Muscle layer of duodenum (tissue), 2 donors: ENCODE results near the gene NUP153.
"Not testable (repeated sequence)": the region's sequence is repeated elsewhere in the genome, so short reads cannot be mapped to it uniquely, and the experiment has no call there.

Experiments used
- H3K27ac ChIP-seq: one replicate; pipeline ENCODE4 v1.7.0; 2013; ENCODE audit warnings: mild to moderate bottlenecking, low read length
- H3K27me3 ChIP-seq: one replicate; pipeline ENCODE4 v1.7.0; 2013; ENCODE audit warnings: low read depth, mild to moderate bottlenecking, control low read depth, low read length
- H3K36me3 ChIP-seq, 2 donors: one replicate each; pipeline ENCODE4 v1.7.0; 2013; ENCODE audit warnings: low read length in 2 of 2, control low read depth in 1 of 2, mild to moderate bottlenecking in 1 of 2; ENCODE audit not compliant: insufficient read depth in 2 of 2, control insufficient read depth in 1 of 2
- H3K4me1 ChIP-seq, 2 donors: one replicate each; pipeline ENCODE4 v1.7.0; 2013; ENCODE audit warnings: low read length in 2 of 2, mild to moderate bottlenecking in 2 of 2, control low read depth in 1 of 2, moderate library complexity in 1 of 2; ENCODE audit not compliant: insufficient read depth in 2 of 2, control insufficient read depth in 1 of 2
- H3K4me3 ChIP-seq, 2 donors: one replicate each; pipeline ENCODE4 v1.7.0; 2013; ENCODE audit warnings: low read length in 2 of 2, low read depth in 1 of 2, mild to moderate bottlenecking in 1 of 2
- H3K9me3 ChIP-seq, 2 donors: one replicate each; pipeline ENCODE4 v1.7.0; 2013; ENCODE audit warnings: low read length in 2 of 2, control low read depth in 1 of 2, mild to moderate bottlenecking in 1 of 2; ENCODE audit not compliant: control insufficient read depth in 1 of 2
- donor health status: healthy.

Gene NUP153

GRCh38 chr6:17710331-17710730 is 3.6 kb upstream of the NUP153 start:
- Histone ChIP-seq H3K4me3 (no peak overlapping the region), H3K4me1 (peaks cover 0 to 4% of the 10 kb centered on the region in 2 donors), H3K36me3 (peaks cover 0 to 13% of the 10 kb centered on the region in 2 donors), H3K9me3 (no peaks in the 10 kb centered on the region), H3K27ac (no peak overlapping the region), H3K27me3 (no peaks in the 10 kb centered on the region)

DNA sequence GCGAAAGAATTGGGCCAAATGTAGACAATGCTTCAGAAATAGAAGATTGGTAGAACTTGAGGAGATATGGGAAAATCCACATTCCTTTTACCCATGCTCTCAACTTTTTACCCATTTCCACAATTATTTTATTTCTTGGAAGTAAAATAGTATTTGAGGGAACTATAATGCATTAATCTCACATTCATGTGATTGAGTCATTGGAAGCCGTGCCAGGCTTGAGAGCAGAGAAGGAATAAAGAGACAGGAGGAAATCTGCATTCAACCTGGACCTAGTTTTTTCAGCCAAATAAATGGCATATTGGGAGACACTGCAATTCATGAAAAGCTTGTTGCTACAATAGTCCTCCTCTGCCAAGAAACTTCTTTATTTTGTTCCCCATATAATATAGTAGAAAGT is 2.8 kb upstream of the NUP153 start:
- H3K36me3 ChIP-seq, result peaks cover 0 to 13% of the 10 kb centered on the region in 2 donors

DNA sequence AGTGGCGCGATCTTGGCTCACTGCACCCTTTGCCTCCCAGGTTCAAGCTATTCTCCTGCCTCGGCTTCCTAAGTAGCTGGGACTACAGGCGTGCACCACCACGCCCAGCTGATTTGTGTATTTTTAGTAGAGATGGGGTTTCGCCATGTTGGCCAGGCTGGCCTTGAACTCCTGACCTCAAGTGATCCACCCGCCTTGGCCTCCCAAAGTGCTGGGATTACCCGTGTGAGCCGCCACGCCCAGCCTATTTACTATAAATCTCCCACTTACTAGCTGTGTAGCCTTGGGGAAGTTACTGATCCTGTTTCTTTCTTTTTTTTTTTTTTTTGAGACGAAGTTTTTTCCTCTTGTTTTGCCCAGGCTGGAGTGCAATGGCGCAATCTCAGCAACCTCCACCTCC is 1.3 kb upstream of the NUP153 start:
- not testable (repeated sequence) for H3K9me3 ChIP-seq, H3K4me3 ChIP-seq, H3K27ac ChIP-seq, H3K27me3 ChIP-seq
- Histone ChIP-seq H3K4me1 (peaks cover 10 to 13% of the 10 kb centered on the region in 2 donors), H3K36me3 (peaks cover 0 to 13% of the 10 kb centered on the region in 2 donors)

More for the DNA sequence above, 2.8 kb upstream of the NUP153 start:
- peaks cover under 1 to 4% of the 10 kb centered on the region in 2 donors for H3K4me1 ChIP-seq
- no peaks in the 10 kb centered on the region for H3K27me3 ChIP-seq
- H3K27ac ChIP-seq, result no peak overlapping the region
- H3K9me3 ChIP-seq, result no peaks in the 10 kb centered on the region
- no peak overlapping the region for H3K4me3 ChIP-seq

- Histone ChIP-seq H3K27ac (peak overlapping the region; percentile 96), H3K36me3 (peaks cover 0 to 13% of the 10 kb centered on the region in 2 donors), H3K9me3 (no peaks in the 10 kb centered on the region), H3K27me3 (no peaks in the 10 kb centered on the region), H3K4me1 (peaks cover 10 to 19% of the 10 kb centered on the region in 2 donors), H3K4me3 (peak overlapping the region; percentile 68 to 90)
These were observed 586 bp upstream of the NUP153 start for GRCh38 chr6:17707371-17707651.

GRCh38 chr6:17705778-17706579 is 746 bp downstream of the NUP153 start:
- H3K27ac ChIP-seq, result peak overlapping the region; percentile 96
- peak overlapping the region; percentile 68 to 90 for H3K4me3 ChIP-seq
- peaks cover 0 to 13% of the 10 kb centered on the region in 2 donors for H3K36me3 ChIP-seq
- H3K9me3 ChIP-seq, result no peaks in the 10 kb centered on the region
- peaks cover 10 to 24% of the 10 kb centered on the region in 2 donors for H3K4me1 ChIP-seq
- no peaks in the 10 kb centered on the region for H3K27me3 ChIP-seq

DNA sequence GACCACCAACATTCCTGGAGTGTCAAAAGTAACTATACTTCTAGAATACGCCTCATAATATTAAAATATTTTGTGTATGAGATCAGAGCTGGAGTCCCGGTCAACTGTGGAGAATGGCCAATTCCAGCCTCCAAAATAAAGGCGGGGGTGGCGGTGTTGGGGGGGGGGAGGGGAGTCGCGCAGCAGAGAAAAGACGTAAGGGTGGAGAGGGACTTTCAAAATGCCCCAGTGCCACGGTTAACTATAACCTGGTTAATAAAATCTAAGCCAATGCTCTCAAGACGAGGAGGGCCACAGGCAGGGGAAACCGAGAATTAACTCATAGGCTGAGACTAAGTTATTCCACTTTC is 1.3 kb downstream of the NUP153 start:
- H3K4me1 ChIP-seq, result peaks cover 10 to 25% of the 10 kb centered on the region in 2 donors
- H3K27me3 ChIP-seq, result no peaks in the 10 kb centered on the region
- H3K9me3 ChIP-seq, result no peaks in the 10 kb centered on the region
- H3K36me3 ChIP-seq, result peaks cover 0 to 13% of the 10 kb centered on the region in 2 donors
- peak overlapping the region; percentile 68 to 90 for H3K4me3 ChIP-seq
- H3K27ac ChIP-seq, result peak overlapping the region; percentile 96

DNA sequence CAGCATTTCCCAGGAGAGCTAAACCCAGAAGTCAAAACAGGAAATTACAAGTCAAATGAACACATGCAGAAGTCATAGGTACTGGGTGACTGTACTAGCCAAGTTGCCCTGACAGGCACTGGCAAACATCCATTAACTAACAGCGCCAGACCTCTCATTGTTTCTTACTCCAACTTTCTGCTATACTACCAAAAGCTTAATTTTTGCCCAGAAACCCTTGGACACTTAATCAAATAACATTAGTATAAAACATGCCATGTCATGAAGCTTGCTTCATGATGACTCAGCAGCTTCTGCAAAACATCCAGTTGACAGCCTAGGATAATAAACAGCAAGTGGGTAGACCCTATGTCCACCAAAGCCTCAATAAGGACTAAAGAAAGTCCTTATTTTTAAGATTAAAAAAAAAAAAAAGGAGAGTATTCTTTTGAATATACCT is 3.5 kb downstream of the NUP153 start:
- Histone ChIP-seq H3K4me1 (peaks cover 10 to 29% of the 10 kb centered on the region in 2 donors), H3K27me3 (no peaks in the 10 kb centered on the region), H3K9me3 (no peaks in the 10 kb centered on the region), H3K4me3 (no peak overlapping the region), H3K27ac (peak overlapping the region; percentile 63), H3K36me3 (peaks cover 0 to 13% of the 10 kb centered on the region in 2 donors)

GRCh38 chr6:17700421-17701416 is 6.0 kb downstream of the NUP153 start:
- Histone ChIP-seq H3K27ac (no peak overlapping the region), H3K27me3 (no peaks in the 10 kb centered on the region), H3K9me3 (no peaks in the 10 kb centered on the region), H3K36me3 (peaks cover 0 to 3% of the 10 kb centered on the region in 2 donors), H3K4me1 (peaks cover 7 to 29% of the 10 kb centered on the region in 2 donors), H3K4me3 (no peak overlapping the region)

GRCh38 chr6:17691925-17692538 is 14.7 kb downstream of the NUP153 start:
- H3K27ac ChIP-seq, result no peak overlapping the region

GRCh38 chr6:17688481-17688880 is 18.2 kb downstream of the NUP153 start:
- H3K4me1 ChIP-seq, result no peaks in the 10 kb centered on the region
- no peaks in the 10 kb centered on the region for H3K27me3 ChIP-seq
- H3K36me3 ChIP-seq, result no peaks in the 10 kb centered on the region
- H3K27ac ChIP-seq, result no peak overlapping the region
- H3K9me3 ChIP-seq, result no peaks in the 10 kb centered on the region
- no peak overlapping the region for H3K4me3 ChIP-seq

More at GRCh38 chr6:17691925-17692538, 14.7 kb downstream of the NUP153 start:
- no peaks in the 10 kb centered on the region for H3K9me3 ChIP-seq
- H3K36me3 ChIP-seq, result no peaks in the 10 kb centered on the region
- no peaks in the 10 kb centered on the region for H3K27me3 ChIP-seq
- H3K4me3 ChIP-seq, result no peak overlapping the region
- no peaks in the 10 kb centered on the region for H3K4me1 ChIP-seq

DNA sequence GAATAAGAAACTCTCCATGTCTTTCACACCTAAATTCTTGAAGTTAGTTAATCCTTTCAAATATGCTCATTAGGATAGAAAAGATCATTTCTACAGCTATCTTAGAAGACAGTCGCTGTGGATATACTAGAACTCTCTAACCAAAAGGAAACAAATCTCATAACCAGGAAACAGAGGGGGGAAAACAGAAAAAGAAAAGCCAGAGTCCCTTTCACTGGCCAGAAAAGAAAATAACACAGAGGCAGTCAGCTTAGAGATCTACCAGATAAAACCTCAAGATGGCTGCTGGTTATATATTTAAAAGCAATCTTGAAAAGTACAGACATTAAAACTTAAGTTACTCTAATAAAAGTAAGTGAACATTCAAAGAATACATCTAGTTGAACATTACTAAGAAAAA is 19.6 kb downstream of the NUP153 start:
- Histone ChIP-seq H3K36me3 (peaks cover 0 to 4% of the 10 kb centered on the region in 2 donors), H3K4me3 (no peak overlapping the region), H3K27me3 (no peaks in the 10 kb centered on the region), H3K4me1 (no peaks in the 10 kb centered on the region), H3K9me3 (no peaks in the 10 kb centered on the region), H3K27ac (no peak overlapping the region)
